Measurements from ENCODE around the gene PHKG2.
"Not testable (repeated sequence)": the region's sequence is repeated elsewhere in the genome, so short reads cannot be mapped to it uniquely, and the experiment has no call there.

The PHKG2 gene, protein sequence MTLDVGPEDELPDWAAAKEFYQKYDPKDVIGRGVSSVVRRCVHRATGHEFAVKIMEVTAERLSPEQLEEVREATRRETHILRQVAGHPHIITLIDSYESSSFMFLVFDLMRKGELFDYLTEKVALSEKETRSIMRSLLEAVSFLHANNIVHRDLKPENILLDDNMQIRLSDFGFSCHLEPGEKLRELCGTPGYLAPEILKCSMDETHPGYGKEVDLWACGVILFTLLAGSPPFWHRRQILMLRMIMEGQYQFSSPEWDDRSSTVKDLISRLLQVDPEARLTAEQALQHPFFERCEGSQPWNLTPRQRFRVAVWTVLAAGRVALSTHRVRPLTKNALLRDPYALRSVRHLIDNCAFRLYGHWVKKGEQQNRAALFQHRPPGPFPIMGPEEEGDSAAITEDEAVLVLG

DNA sequence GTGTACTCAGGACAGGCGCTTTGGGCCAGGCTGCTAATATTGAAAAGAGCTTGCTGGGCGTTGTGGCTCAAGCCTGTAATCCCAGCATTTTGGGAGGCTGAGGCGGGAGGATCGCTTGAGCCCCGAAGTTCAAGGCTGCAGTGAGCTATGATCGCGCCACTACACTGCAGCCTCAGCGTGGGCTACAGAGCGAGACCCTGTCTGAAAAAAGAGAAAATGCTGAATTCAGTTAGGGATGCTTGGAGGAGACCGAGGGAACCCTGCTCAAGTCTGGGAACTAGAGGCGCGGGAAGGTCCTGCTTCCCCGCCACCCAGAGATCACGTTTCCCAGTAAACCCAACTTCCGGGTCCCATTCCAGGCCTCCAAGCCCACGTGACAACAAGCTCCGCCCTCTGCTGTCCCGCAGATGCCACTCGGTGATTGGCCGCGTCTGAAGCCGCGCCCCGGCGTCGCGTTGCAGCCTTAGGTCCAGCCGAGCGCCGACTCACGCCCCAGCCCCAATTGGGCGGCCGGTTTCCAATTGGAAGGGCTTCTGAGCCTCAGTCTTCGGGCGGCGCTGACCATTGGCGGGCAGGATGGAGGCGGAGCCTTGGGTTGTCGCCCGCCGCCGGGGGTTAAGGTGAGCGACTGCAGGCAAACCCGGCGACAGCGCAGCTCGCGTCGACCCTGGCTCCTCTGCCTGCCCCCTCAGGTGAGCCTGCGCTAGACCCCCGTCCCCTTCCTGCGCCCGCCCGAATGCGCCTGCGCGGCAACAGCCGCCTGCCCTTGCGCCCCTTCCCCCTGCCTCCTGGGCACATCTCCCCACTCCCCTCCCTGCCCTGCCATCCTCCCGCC lies at the start of gene PHKG2:
Gene PHKG2 (plus strand): TSS at position 627 of the 835 bp plus-strand sequence. CDS start 396 bp downstream, outside the sequence.
- DNase-seq, result peak; percentile 100

DNA sequence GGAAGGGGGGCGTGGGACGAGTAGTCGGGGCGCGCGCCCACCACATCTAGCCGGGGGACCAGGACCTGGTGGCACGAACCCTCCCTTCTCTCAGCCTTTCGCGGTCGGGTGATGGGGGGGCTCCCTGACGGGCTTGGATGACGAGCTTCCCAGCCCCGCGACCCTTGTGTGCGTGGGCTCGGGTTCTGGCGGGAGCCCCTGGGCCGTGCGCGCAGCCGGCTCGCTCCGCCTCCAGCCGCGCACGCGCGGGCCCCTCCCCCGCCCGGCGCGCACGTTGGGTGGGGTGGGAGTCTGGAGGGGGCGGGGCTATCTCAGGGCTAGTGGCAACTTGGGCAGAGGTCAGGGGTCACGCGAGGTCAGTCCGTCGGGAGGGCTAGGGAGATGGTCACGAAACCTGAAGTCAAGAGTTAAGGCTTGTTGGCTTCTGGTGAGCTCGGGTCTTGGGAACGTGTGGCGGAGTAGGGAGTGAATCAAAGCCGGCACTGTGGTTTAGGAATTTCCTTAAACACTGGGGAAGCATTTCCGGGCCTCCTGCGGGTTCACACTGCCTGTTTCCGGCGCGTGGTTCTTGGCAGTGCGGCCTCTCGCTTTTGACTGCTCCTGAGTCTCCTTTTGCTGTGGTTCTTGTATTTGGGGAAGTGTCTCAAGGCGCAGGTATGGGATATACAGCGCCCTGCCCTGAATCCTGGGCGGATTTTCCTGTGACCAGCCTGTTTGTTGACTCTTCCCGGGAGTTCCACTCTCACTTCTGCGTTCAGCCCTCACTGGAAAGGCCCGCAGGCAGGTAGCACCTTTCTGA lies 49.2 kb upstream of the PHKG2 start, which contains the start of gene SRCAP:
Gene SRCAP (plus strand): TSS at position 356 of the 799 bp plus-strand sequence. CDS start 1,654 bp downstream, outside the sequence.
- DNase-seq, result peak; percentile 97

DNA sequence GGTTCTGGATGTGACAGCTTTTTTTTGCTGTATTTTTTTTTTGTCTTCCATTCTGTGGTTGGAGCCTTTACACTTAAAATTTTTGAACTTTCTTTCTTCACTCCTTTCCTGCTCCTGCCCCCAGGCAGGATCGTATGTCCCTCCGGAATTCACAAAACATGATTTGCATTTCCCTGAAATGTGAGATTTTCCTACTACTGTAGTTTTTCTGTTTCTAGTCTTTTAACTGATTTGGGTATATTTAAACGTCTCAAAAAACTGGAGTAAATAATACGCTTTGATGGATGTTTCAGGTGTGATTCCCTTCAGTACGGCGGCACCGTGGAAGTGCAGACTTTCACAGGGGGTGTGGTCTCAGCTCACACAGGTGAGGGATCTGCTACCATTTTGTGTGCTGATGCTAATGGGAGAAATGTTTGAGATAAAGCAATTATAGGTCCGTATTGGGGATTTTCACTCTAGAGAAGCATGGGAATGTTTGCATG lies 48.6 kb upstream of the PHKG2 start:
- no peak for DNase-seq

DNA sequence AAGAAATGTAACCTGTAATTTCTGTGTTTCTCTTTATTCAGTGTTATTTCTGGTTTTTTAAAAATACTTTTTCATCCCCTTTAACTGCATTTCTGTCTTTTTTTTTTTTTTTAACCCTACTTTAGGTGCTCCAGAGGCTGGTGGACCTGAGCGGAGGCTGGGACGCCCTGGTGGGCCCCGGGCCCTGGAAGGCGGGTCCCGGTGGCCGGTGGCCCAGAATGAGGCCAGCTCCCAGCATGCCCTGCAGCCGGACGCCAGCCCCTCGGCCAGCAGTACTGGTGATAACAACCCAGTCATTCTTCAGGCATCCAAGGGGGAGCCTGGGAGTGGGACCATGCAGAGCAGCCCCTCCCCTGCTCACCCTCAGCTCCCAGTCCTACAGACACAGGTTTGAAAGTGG lies 47.7 kb upstream of the PHKG2 start:
- DNase-seq, result no peak

DNA sequence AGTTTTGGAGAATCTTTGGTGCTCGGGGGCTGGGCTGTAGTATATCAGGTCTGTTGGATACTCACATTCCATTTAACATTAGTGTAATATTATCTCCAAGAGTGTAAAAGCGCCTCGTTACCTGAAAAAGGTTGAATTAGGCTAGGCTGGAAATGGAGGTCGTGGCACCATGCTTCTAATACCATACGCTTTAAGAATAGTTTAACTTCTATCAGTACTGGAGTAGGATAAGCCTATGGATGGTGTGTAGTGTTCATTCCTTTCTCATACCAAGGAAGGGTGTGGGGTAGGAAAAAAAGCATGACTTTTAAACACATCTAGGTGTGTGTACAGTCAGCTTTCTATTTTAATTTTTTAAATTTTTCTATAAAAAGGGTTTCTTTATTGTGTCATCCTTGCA lies 47.3 kb upstream of the PHKG2 start:
- DNase-seq, result no peak

DNA sequence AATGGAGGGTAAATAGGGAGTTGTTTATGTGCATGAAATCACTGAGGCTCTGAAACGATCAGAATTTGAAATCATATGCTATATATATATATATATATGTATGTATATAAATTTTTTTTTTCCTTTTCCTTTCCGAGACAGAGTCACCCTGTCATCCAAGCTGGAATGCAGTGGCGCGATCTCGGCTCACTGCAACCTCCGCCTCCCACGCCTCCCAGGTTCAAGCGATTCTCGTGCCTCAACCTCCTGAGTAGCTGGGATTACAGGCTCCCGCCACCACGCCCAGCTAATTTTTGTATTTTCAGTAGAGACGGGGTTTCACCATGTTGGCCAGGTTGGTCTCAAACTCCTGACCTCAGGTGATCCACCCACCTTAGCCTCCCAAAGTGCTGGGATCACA lies 45.2 kb upstream of the PHKG2 start:
- DNase-seq, result not testable (repeated sequence)

DNA sequence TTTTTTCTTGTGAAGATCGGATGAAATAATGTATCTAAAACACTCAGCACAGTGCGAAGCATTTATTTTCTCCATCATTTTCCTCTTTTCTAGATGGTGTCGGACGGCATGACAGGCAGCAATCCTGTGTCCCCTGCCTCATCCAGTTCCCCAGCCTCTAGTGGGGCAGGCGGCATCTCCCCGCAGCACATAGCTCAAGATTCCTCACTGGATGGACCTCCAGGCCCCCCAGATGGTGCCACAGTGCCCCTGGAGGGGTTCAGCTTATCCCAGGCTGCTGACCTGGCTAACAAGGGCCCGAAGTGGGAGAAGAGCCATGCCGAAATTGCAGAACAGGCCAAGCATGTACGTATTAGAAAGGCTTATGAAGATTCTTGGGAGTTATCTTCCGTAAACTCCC lies 44.3 kb upstream of the PHKG2 start:
- DNase-seq, result no peak

DNA sequence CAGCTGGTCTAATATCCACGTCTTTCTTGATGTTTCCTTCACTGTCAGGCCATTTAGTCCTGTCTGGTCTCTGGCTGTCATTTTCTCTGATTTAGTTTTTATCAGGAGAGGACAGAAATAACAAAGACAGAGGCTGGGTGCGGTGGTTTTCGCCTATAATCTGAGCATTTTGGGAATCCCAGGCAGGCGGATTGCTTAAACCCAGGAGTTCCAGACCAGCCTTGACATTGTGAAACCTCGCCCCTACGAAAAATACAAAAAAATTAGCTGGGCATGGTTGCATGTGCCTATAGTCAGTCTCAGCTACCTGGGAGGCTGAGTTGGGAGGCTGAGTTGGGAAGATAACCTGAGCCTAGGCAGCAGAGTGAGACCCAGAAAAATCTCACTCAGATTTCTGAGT lies 42.2 kb upstream of the PHKG2 start:
- no peak for DNase-seq

DNA sequence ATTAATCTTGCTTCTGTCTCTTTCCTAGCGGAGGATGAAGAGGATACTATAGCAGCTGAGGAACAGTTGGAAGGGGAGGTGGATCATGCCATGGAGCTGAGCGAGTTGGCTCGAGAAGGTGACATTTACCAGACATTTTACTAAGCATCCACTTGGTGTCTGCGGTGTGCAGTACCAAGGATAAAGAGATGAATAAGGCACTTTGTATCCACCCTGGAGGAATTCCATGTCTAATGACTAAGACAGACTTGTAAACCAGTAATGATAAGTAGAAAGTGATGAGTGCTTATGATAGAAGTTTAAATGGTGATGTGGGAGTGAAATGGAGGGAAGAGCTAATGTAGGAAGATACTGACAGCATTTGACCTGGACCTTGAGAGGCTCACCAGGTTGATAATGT lies 37.3 kb upstream of the PHKG2 start:
- no peak for DNase-seq

DNA sequence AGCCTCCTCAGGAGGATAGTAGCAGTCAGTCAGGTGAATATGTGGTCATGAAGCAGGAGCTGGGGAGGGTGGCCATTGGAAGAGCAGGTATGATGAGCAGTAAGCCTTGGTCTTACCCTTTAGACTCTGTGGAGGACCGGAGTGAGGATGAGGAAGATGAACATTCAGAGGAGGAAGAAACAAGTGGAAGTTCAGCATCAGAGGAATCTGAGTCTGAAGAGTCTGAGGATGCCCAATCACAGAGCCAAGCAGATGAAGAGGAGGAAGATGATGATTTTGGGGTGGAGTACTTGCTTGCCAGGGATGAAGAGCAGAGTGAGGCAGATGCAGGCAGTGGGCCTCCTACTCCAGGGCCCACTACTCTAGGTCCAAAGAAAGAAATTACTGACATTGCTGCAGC lies 36.5 kb upstream of the PHKG2 start:
- DNase-seq, result no peak

DNA sequence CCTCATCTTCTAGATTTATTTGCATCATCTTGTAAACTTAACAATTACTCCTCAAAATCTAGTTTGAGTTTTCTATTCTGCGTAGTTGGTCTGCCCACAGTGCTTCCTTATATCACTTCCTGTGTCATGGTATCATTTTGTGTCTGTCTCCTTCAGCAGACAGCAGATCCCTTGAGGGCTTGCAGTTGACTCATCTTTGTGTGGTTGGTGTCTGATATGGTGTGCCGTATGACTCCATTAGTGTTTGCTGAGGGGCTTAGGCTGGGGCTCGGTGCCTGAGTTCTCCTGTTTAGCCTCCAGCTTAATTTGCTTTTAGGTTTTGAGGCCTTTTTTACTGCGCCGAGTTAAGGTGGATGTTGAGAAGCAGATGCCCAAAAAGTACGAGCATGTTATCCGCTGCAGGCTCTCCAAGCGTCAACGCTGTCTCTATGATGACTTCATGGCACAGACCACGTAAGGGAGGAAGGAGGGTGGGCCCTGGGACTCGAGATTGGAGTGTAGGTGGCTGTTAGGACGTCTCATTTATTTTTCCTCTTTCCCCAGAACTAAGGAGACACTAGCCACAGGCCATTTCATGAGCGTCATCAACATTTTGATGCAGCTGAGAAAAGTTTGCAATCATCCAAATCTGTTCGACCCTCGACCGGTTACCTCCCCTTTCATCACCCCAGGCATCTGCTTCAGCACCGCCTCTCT lies 32.3 kb upstream of the PHKG2 start:
- DNase-seq, result no peak

DNA sequence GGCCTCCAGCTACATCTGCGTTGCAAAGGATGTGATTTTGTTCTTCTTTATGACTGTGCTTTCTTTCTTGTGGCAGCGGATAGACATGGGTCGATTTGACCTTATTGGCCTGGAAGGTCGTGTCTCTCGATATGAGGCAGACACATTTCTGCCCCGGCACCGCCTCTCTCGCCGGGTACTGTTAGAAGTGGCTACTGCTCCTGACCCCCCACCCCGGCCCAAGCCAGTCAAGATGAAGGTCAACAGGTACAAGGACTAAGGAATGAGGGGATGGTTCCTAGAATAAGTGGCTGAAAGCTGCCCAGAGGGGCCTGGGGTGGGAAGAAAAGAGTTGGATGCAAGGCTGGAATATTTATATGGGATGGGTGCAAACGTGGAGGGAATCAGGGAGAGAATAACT lies 28.1 kb upstream of the PHKG2 start:
- no peak for DNase-seq

DNA sequence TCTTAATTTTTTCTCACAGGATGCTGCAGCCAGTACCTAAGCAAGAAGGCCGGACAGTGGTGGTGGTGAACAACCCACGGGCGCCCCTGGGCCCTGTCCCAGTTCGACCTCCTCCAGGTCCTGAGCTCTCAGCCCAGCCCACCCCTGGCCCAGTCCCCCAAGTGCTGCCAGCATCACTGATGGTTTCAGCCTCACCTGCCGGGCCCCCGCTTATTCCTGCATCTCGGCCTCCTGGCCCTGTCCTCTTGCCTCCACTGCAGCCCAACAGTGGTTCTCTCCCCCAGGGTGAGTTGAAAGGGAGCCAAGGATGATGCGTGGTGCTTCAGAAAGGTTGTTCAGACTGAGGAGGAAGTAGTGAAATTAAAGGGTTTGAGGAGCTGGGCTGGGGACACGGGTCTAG lies 27.5 kb upstream of the PHKG2 start:
- no peak for DNase-seq

DNA sequence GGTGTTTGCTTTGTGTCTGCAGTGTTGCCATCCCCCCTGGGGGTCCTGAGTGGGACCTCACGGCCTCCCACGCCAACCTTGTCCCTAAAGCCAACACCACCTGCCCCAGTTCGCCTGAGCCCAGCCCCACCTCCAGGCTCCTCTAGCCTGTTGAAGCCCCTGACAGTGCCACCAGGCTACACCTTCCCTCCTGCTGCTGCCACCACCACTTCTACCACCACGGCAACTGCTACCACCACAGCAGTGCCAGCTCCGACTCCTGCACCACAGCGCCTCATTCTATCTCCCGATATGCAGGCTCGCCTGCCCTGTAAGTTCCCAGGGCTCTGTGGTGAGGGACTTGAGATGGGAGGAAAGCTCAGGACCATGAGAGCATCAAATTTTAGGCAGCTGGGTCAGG lies 27.1 kb upstream of the PHKG2 start:
- DNase-seq, result no peak

DNA sequence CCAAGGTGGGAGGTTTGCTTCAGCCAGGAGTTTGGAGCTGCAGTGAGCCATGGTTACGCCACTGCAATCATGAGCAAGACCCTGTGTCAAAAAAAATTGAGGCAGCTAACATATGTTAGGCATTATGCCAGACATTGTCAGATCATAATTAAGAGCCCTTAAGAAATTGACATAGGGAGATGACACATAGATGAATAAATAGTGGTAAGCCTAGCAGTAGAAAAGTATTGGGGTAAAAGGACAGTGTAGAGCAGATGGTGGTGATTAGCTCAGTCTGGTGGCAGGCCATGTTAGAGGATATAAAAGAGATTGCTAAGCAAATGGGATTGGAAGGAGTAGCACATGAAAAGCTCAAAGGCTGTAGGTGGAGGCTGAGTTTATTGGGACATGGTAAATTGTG lies 26.6 kb upstream of the PHKG2 start:
- DNase-seq, result no peak

DNA sequence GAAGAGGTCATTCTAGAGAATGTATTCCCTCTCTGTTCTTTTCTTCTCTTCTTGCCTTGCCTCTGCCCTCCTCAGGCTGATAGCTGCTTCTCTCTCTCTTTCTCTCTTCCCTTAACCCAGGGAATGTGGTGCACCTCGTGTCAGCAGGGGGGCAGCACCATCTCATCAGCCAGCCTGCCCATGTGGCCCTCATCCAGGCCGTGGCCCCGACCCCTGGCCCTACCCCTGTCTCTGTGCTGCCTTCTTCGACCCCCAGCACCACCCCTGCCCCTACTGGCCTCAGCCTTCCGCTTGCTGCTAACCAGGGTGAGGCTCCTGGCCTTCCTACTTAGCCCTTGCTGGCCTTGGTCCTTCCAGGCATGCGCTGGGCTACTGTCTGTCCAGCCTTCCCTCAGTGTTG lies 25.8 kb upstream of the PHKG2 start:
- no peak for DNase-seq

DNA sequence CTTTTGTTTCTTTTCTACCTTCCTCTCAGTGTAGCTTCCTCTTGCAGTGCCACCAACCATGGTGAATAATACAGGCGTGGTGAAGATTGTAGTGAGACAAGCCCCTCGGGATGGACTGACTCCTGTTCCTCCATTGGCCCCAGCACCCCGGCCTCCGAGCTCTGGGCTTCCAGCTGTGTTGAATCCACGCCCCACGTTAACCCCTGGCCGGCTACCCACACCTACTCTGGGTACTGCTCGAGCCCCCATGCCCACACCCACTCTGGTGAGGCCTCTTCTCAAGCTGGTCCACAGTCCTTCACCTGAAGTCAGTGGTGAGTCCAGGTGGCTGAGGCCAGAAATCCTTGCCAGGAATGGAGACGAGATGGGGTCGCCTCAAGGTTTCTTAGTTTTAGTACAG lies 25.3 kb upstream of the PHKG2 start:
- no peak for DNase-seq

DNA sequence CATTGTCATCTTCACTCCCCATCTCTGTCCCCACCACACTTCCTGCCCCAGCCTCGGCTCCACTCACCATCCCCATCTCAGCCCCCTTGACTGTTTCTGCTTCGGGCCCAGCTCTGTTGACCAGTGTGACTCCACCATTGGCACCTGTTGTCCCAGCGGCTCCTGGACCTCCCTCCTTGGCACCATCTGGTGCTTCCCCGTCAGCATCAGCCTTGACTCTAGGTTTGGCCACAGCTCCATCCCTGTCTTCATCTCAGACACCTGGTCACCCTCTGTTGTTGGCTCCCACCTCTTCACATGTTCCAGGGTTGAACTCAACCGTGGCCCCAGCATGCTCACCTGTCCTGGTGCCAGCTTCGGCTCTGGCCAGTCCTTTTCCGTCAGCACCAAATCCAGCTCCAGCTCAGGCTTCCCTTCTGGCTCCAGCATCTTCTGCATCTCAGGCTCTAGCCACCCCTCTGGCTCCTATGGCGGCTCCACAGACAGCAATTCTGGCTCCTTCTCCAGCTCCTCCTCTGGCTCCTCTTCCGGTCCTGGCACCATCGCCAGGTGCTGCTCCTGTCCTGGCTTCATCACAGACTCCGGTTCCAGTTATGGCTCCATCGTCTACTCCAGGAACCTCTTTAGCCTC lies 24.4 kb upstream of the PHKG2 start:
- DNase-seq, result no peak

DNA sequence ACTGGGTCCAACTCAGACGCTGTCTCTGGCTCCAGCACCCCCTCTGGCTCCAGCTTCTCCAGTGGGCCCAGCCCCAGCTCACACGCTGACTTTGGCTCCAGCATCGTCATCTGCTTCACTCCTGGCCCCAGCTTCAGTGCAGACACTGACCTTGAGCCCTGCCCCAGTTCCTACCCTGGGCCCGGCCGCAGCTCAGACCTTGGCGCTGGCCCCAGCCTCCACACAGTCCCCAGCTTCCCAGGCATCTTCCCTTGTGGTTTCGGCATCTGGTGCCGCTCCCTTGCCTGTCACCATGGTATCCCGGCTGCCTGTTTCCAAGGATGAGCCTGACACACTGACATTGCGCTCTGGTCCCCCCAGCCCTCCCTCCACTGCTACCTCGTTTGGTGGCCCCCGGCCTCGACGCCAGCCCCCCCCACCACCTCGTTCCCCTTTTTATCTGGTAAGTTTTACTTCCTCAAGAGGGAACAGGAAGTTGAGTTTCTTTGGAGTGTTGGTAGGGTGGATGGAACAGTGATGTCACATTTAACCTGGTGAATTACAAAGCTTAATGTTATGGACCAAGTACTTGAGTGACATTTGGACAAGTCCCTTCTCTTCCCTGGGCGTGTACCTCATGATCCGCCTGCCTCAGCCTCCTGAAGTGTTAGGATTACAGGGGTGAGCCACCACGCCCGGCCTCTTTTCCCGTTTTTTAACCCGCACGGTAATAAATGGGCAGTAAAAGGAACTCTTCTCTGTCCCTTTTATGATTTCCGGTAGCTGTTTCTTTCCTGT lies 23.4 kb upstream of the PHKG2 start:
- DNase-seq, result no peak

DNA sequence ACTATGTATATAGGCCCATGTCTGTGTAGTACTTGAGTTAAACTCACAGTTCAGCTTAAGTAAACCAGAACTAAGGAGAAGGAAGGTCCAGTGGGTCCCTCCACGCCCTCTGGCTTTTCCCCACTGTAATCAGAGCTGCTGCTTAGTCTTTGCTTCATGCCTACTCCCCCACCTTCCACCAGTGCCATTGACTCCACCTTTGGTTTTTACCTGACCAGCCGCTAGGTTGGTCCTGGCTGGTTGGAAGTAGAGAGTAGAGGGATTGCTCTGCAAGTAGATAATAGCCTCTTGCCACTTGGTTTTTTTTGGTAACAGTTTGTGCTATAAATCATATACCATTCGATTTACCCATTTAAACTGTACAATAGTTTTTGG lies 22.8 kb upstream of the PHKG2 start:
- no peak for DNase-seq

DNA sequence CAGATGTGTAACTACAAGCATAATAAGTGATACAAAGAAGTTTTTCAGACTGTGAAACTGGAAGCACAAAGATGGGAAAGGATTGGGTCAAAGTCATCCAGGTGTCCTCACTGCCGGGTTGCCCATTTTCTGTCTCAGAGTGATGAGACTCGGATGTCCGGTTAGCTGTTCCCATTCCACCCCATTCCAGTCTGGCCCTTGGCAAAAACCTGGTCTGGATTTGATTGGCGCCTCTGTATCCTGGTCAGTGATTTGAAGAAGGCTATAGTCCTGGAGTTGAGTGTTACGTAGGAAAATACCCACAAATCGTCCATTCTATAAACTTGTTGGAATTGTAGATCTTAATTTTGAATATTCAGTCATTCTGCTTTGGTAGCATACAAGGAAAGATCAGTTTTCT lies 19.9 kb upstream of the PHKG2 start:
- no peak for DNase-seq
